Neural crest cell (in vitro differentiated cells): Measurements from ENCODE around the gene TMEM151B. TPM values are rescaled to one million over a fixed set of nuclear protein-coding genes. Genes with fewer than 3 reads are reported as not detected.

Source experiments
- DNase-seq: peaks from one replicate; pipeline ENCODE4 v3.0.0; 2021; ENCODE audit warnings: low read depth, mixed read lengths, low spot score
- H3K27ac Mint-ChIP-seq: one replicate; pipeline ENCODE4 v1.8.0; 2021; ENCODE audit warnings: mild to moderate bottlenecking, mixed read lengths; ENCODE audit not compliant: unreplicated experiment
- H3K27me3 Mint-ChIP-seq: 2 replicates; pipeline ENCODE4 v1.8.0; 2021; ENCODE audit warnings: low read depth, mild to moderate bottlenecking, mixed read lengths
- H3K36me3 Mint-ChIP-seq: 2 replicates; pipeline ENCODE4 v1.8.0; 2021; ENCODE audit warnings: low read depth, mild to moderate bottlenecking, mixed read lengths
- H3K4me1 Mint-ChIP-seq: 2 replicates; pipeline ENCODE4 v1.8.0; 2021; ENCODE audit warnings: mixed read lengths
- H3K4me3 Mint-ChIP-seq: one replicate; pipeline ENCODE4 v1.8.0; 2021; ENCODE audit warnings: mild to moderate bottlenecking, mixed read lengths
- H3K9me3 Mint-ChIP-seq: 2 replicates; pipeline ENCODE4 v1.8.0; 2021; ENCODE audit warnings: mixed read lengths
- CTCF ChIP-seq: fragments of 200-600 bp; sonication (generic); conservative IDR thresholded peaks from 2 replicates; pipeline ENCODE4 v1.5.0; 2021; ENCODE audit warnings: antibody characterized with exemption, mild to moderate bottlenecking
- total RNA-seq: library from RNA; stranded (reverse); gene quantifications from 2 replicates; pipeline ENCODE4 v1.2.1, GENCODE V29; 2021

TMEM151B gene
- total RNA-seq, 1 donor from 2014 or later, result 21.2 TPM

- no peaks in the 10 kb centered on the region for H3K36me3 Mint-ChIP-seq
- no peak overlapping the region for H3K4me3 Mint-ChIP-seq
- no peak overlapping the region for H3K27ac Mint-ChIP-seq
- no peaks in the 10 kb centered on the region for H3K9me3 Mint-ChIP-seq
- H3K27me3 Mint-ChIP-seq, result no peaks in the 10 kb centered on the region
- TF ChIP-seq CTCF, result peak; percentile 74
- DNase-seq, result no peak
- H3K4me1 Mint-ChIP-seq, result peaks cover 36% of the 10 kb centered on the region
Measured at GRCh38 chr6:44234101-44235025, 35.9 kb upstream of the TMEM151B start.

- Mint-ChIP-seq H3K27ac (no peak overlapping the region), H3K4me1 (peaks cover 36% of the 10 kb centered on the region), H3K27me3 (no peaks in the 10 kb centered on the region), H3K4me3 (no peak overlapping the region), H3K9me3 (no peaks in the 10 kb centered on the region), H3K36me3 (no peaks in the 10 kb centered on the region)
- no peak for DNase-seq
- no peak for TF ChIP-seq CTCF
Measured at GRCh38 chr6:44235269-44235668, 35.0 kb upstream of the TMEM151B start.

- no peaks in the 10 kb centered on the region for H3K9me3 Mint-ChIP-seq
- H3K27me3 Mint-ChIP-seq, result no peaks in the 10 kb centered on the region
- H3K36me3 Mint-ChIP-seq, result no peaks in the 10 kb centered on the region
- no peak for DNase-seq
- peaks cover 36% of the 10 kb centered on the region for H3K4me1 Mint-ChIP-seq
- no peak overlapping the region for H3K27ac Mint-ChIP-seq
- TF ChIP-seq CTCF, result no peak
- peak overlapping the region; percentile 6 for H3K4me3 Mint-ChIP-seq
Measured at GRCh38 chr6:44235891-44236516, 34.2 kb upstream of the TMEM151B start.

GRCh38 chr6:44237021-44237812 is 33.0 kb upstream of the TMEM151B start:
- H3K27me3 Mint-ChIP-seq, result no peaks in the 10 kb centered on the region
- no peaks in the 10 kb centered on the region for H3K36me3 Mint-ChIP-seq
- DNase-seq, result no peak
- H3K4me3 Mint-ChIP-seq, result peak overlapping the region; percentile 79
- no peaks in the 10 kb centered on the region for H3K9me3 Mint-ChIP-seq
- H3K27ac Mint-ChIP-seq, result peak overlapping the region; percentile 99
- H3K4me1 Mint-ChIP-seq, result peaks cover 36% of the 10 kb centered on the region
- TF ChIP-seq CTCF, result no peak

GRCh38 chr6:44237813-44238433 is 32.3 kb upstream of the TMEM151B start:
- Mint-ChIP-seq H3K27ac (peak overlapping the region; percentile 99), H3K4me1 (peaks cover 36% of the 10 kb centered on the region), H3K36me3 (no peaks in the 10 kb centered on the region), H3K27me3 (no peaks in the 10 kb centered on the region), H3K9me3 (no peaks in the 10 kb centered on the region), H3K4me3 (peak overlapping the region; percentile 79)
- TF ChIP-seq CTCF, result peak; percentile 99
- peak; percentile 81 for DNase-seq
